HG02885 (cell line): ENCODE data around the gene OPA3.

Source experiments
- ATAC-seq: cut with Tn5 transposase; IDR thresholded peaks from one replicate; pipeline ENCODE4 v1.9.1; 2021; ENCODE audit warnings: mild to moderate bottlenecking; ENCODE audit not compliant: unreplicated experiment, poor library complexity

Gene OPA3

GRCh38 chr19:45569619-45570421 lies 14.8 kb downstream of the OPA3 start:
- no peak for ATAC-seq

- no peak for ATAC-seq
Measured at GRCh38 chr19:45568732-45569131, 15.9 kb downstream of the OPA3 start.

- ATAC-seq = no peak
Measured at GRCh38 chr19:45567609-45568008, 17.0 kb downstream of the OPA3 start.

- no peak for ATAC-seq
Measured at GRCh38 chr19:45564131-45564780, 20.3 kb downstream of the OPA3 start.

- no peak for ATAC-seq
Measured at GRCh38 chr19:45560686-45561085, 23.9 kb downstream of the OPA3 start.

- ATAC-seq = no peak
Measured at GRCh38 chr19:45560038-45560437, 24.6 kb downstream of the OPA3 start.

GRCh38 chr19:45558399-45558878 lies 26.2 kb downstream of the OPA3 start:
- peak; percentile 58 for ATAC-seq

- no peak for ATAC-seq
Measured at GRCh38 chr19:45556835-45557234, 27.8 kb downstream of the OPA3 start.

GRCh38 chr19:45554481-45554880 lies 30.1 kb downstream of the OPA3 start:
- no peak for ATAC-seq

GRCh38 chr19:45553464-45553863 lies 31.1 kb downstream of the OPA3 start:
- no peak for ATAC-seq

GRCh38 chr19:45547965-45548609 lies 36.5 kb downstream of the OPA3 start:
- ATAC-seq = no peak

- no peak for ATAC-seq
Measured at GRCh38 chr19:45547211-45547770, 37.3 kb downstream of the OPA3 start.

- ATAC-seq = no peak
Measured at GRCh38 chr19:45542234-45542668, 42.4 kb downstream of the OPA3 start.

GRCh38 chr19:45539459-45539858 lies 45.1 kb downstream of the OPA3 start:
- no peak for ATAC-seq

GRCh38 chr19:45531349-45531748 lies 53.3 kb downstream of the OPA3 start:
- no peak for ATAC-seq

- no peak for ATAC-seq
Measured at GRCh38 chr19:45529420-45529785, 55.2 kb downstream of the OPA3 start.

- ATAC-seq = no peak
Measured at GRCh38 chr19:45528744-45529419, 55.7 kb downstream of the OPA3 start.

GRCh38 chr19:45528149-45528743 lies 56.4 kb downstream of the OPA3 start:
- ATAC-seq = no peak

GRCh38 chr19:45527731-45528130 lies 56.9 kb downstream of the OPA3 start:
- no peak for ATAC-seq

GRCh38 chr19:45526971-45527370 lies 57.6 kb downstream of the OPA3 start:
- no peak for ATAC-seq
